Cardiac muscle cell (in vitro differentiated cells and primary cell): ENCODE results near the gene ARID5B. TPM values are rescaled to one million over a fixed set of nuclear protein-coding genes. Genes with fewer than 3 reads are reported as not detected.
A peak's percentile ranks its signal among the peaks of the same experiment; 100 is the strongest.

ENCODE experiments used
- DNase-seq, 2 donors: peaks; one replicate each; pipeline versions ENCODE4 v3.0.0 to v3.0.0-alpha.2; 2010 to 2017; ENCODE audit warnings: low read depth in 1 of 2, low spot score in 1 of 2
- H3K27ac ChIP-seq: fragments of 200-600 bp; sonication (generic); 2 replicates; pipeline ENCODE4 v1.5.1; 2016
- H3K27me3 ChIP-seq: fragments of 200-600 bp; sonication (generic); 2 replicates; pipeline ENCODE4 v1.6.0; 2016; ENCODE audit warnings: control low read depth
- H3K36me3 ChIP-seq: fragments of 200-600 bp; sonication (generic); 2 replicates; pipeline ENCODE4 v1.5.1; 2016; ENCODE audit warnings: control low read depth
- H3K4me1 ChIP-seq: fragments of 200-600 bp; sonication (generic); 2 replicates; pipeline ENCODE4 v1.8.1; 2017; ENCODE audit warnings: low read depth, mild to moderate bottlenecking, mixed run types
- H3K4me3 ChIP-seq: fragments of 200-600 bp; sonication (generic); 2 replicates; pipeline ENCODE4 v1.5.1; 2016; ENCODE audit warnings: mild to moderate bottlenecking
- H3K9me3 ChIP-seq: fragments of 200-600 bp; sonication (generic); 2 replicates; pipeline ENCODE4 v1.5.1; 2017; ENCODE audit warnings: low read depth, mild to moderate bottlenecking, control low read depth
- CTCF ChIP-seq: IDR thresholded peaks from 2 replicates; pipeline ENCODE4 v1.5.1; 2012; ENCODE audit warnings: low read depth, mild to moderate bottlenecking, low read length
- polyA plus RNA-seq: library from polyadenylated mRNA; unstranded; fragments of >200 nt; fragmentation: Nextera tagmentation; extraction: Ambion mirVana; gene quantifications from 2 replicates; pipeline ENCODE4 v1.2.1, GENCODE V29; 2016
- total RNA-seq: library from RNA; depleted of rRNA; stranded (reverse); fragments of >200 nt; gene quantifications from 2 replicates; pipeline ENCODE4 v1.2.3, GENCODE V29; 2016

The ARID5B gene
- total and polyA plus RNA-seq, 2 experiments from 2014 or later = 4.9 to 7.8 TPM

- Histone ChIP-seq H3K36me3 (no peaks in the 10 kb centered on the region), H3K4me1 (peaks cover 3% of the 10 kb centered on the region), H3K27ac (no peak overlapping the region), H3K4me3 (no peak overlapping the region), H3K9me3 (no peaks in the 10 kb centered on the region), H3K27me3 (peaks cover 30% of the 10 kb centered on the region)
- no peak for TF ChIP-seq CTCF
- no peak for DNase-seq
Observed at GRCh38 chr10:61895898-61896600, 5.5 kb upstream of the ARID5B start.

- Histone ChIP-seq H3K4me1 (peaks cover 3% of the 10 kb centered on the region), H3K9me3 (no peaks in the 10 kb centered on the region), H3K27me3 (peaks cover 30% of the 10 kb centered on the region), H3K36me3 (no peaks in the 10 kb centered on the region), H3K27ac (no peak overlapping the region), H3K4me3 (peak overlapping the region; percentile 21)
- peak; percentile 78 to 90 for DNase-seq
- peak; percentile 78 for TF ChIP-seq CTCF
Observed at GRCh38 chr10:61896854-61897661, 4.4 kb upstream of the ARID5B start.

GRCh38 chr10:61897671-61898434 lies 3.6 kb upstream of the ARID5B start:
- H3K9me3 ChIP-seq = no peaks in the 10 kb centered on the region
- H3K4me3 ChIP-seq = peak overlapping the region; percentile 21
- DNase-seq = peak; percentile 49 to 77
- no peaks in the 10 kb centered on the region for H3K36me3 ChIP-seq
- peaks cover 3% of the 10 kb centered on the region for H3K4me1 ChIP-seq
- H3K27ac ChIP-seq = no peak overlapping the region
- peaks cover 30% of the 10 kb centered on the region for H3K27me3 ChIP-seq
- TF ChIP-seq CTCF = peak; percentile 36

GRCh38 chr10:61898435-61898778 lies 3.1 kb upstream of the ARID5B start:
- peaks cover 3% of the 10 kb centered on the region for H3K4me1 ChIP-seq
- H3K27me3 ChIP-seq = peaks cover 30% of the 10 kb centered on the region
- no peak overlapping the region for H3K4me3 ChIP-seq
- TF ChIP-seq CTCF = no peak
- no peaks in the 10 kb centered on the region for H3K36me3 ChIP-seq
- H3K27ac ChIP-seq = no peak overlapping the region
- no peak for DNase-seq
- H3K9me3 ChIP-seq = no peaks in the 10 kb centered on the region

GRCh38 chr10:61899069-61899531 lies 2.4 kb upstream of the ARID5B start:
- Histone ChIP-seq H3K9me3 (no peaks in the 10 kb centered on the region), H3K27me3 (peaks cover 30% of the 10 kb centered on the region), H3K27ac (no peak overlapping the region), H3K36me3 (no peaks in the 10 kb centered on the region), H3K4me3 (no peak overlapping the region), H3K4me1 (peaks cover 3% of the 10 kb centered on the region)
- TF ChIP-seq CTCF = no peak
- peak in 1 of 2 donors; percentile 60 for DNase-seq
